Muscle of back (tissue), 13 donors: ENCODE measurements around the gene NASP. TPM values are rescaled to one million over a fixed set of nuclear protein-coding genes. Genes with fewer than 3 reads are reported as not detected.
A peak's percentile ranks its signal among the peaks of the same experiment; 100 is the strongest.

ENCODE experiments used
- DNase-seq, 3 donors: peaks; one replicate each; pipeline versions ENCODE4 v3.0.0 to v3.0.0-alpha.2; 2013
- long read RNA-seq, 9 donors: transcript quantifications; one replicate each; lab custom pipeline, GENCODE V29; 2026
- polyA plus RNA-seq, 10 donors: library from polyadenylated mRNA; unstranded; fragments of 120-200 nt; gene quantifications; one replicate each; pipeline ENCODE4 v1.2.1, GENCODE V29; 2013; ENCODE audit not compliant: insufficient read length in 10 of 10

Gene NASP
- 100 to 1,000 TPM; 107 to 179 (median 146) TPM for polyA plus RNA-seq
- long read RNA-seq, donor 1, transcript NASP-207 (5 exons, 604 nt), result major isoform, 8 of 33 reads
- long read RNA-seq, donor 1, partial matches to known transcripts, result 17 of 33 reads
- long read RNA-seq, donor 1, other reads (novel, unspliced or antisense), result 0 of 33 reads
- long read RNA-seq, donor 2, transcript NASP-210 (9 exons, 3,659 nt), result minor isoform, 5 of 34 reads
- long read RNA-seq, donor 2, transcript NASP-209 (2 exons, 541 nt), result minor isoform, 5 of 34 reads
- long read RNA-seq, donor 2, transcript NASP-207 (5 exons, 604 nt), result major isoform, 6 of 34 reads
- long read RNA-seq, donor 2, partial matches to known transcripts, result 14 of 34 reads
- long read RNA-seq, donor 2, other reads (novel, unspliced or antisense), result 0 of 34 reads
- long read RNA-seq, donor 3, result 0 reads
- long read RNA-seq, donor 4, transcript NASP-201 (15 exons, 3,207 nt), result major isoform, 5 of 15 reads
- long read RNA-seq, donor 4, partial matches to known transcripts, result 0 of 15 reads
- long read RNA-seq, donor 4, other reads (novel, unspliced or antisense), result 0 of 15 reads
- long read RNA-seq, donor 5, transcript NASP-207 (5 exons, 604 nt), result major isoform, 8 of 24 reads
- long read RNA-seq, donor 5, partial matches to known transcripts, result 9 of 24 reads
- long read RNA-seq, donor 5, other reads (novel, unspliced or antisense), result 0 of 24 reads
- long read RNA-seq, donor 6, transcript NASP-207 (5 exons, 604 nt), result major isoform, 5 of 24 reads
- long read RNA-seq, donor 6, partial matches to known transcripts, result 6 of 24 reads
- long read RNA-seq, donor 6, other reads (novel, unspliced or antisense), result 0 of 24 reads
- long read RNA-seq, donor 7, transcript NASP-201 (15 exons, 3,207 nt), result minor isoform, 6 of 26 reads
- long read RNA-seq, donor 7, transcript NASP-207 (5 exons, 604 nt), result minor isoform, 6 of 26 reads
- long read RNA-seq, donor 7, transcript NASP-210 (9 exons, 3,659 nt), result major isoform, 7 of 26 reads
- long read RNA-seq, donor 7, partial matches to known transcripts, result 6 of 26 reads
- long read RNA-seq, donor 7, other reads (novel, unspliced or antisense), result 0 of 26 reads
- long read RNA-seq, donor 8, transcript NASP-207 (5 exons, 604 nt), result major isoform, 6 of 33 reads
- long read RNA-seq, donor 8, transcript NASP-201 (15 exons, 3,207 nt), result major isoform, 6 of 33 reads
- long read RNA-seq, donor 8, partial matches to known transcripts, result 11 of 33 reads
- long read RNA-seq, donor 8, other reads (novel, unspliced or antisense), result 0 of 33 reads
- long read RNA-seq, donor 9, partial matches to known transcripts, result 0 of 5 reads
- long read RNA-seq, donor 9, other reads (novel, unspliced or antisense), result 0 of 5 reads

- peak; percentile 89 to 98 (median 92) for DNase-seq
Observed at GRCh38 chr1:45583666-45584350, at the start of gene NASP. Gene NASP, plus strand, starts transcription at chr1:45584041. Its CDS starts 106 bp downstream, at chr1:45584147.

GRCh38 chr1:45535988-45536766 lies 47.7 kb upstream of the NASP start:
- no peak for DNase-seq

- DNase-seq, result no peak
Observed at GRCh38 chr1:45536886-45537285, 47.0 kb upstream of the NASP start.

- DNase-seq, result no peak
Observed at GRCh38 chr1:45541193-45541592, 42.6 kb upstream of the NASP start.

GRCh38 chr1:45542591-45542990 lies 41.2 kb upstream of the NASP start:
- no peak for DNase-seq

GRCh38 chr1:45543581-45544417 lies 40.0 kb upstream of the NASP start:
- DNase-seq, result peak in 2 of 3 donors; percentile 40 to 58

- no peak for DNase-seq
Observed at GRCh38 chr1:45544530-45544929, 39.3 kb upstream of the NASP start.

- no peak for DNase-seq
Observed at GRCh38 chr1:45545019-45545493, 38.8 kb upstream of the NASP start.

GRCh38 chr1:45545553-45546310 lies 38.1 kb upstream of the NASP start:
- no peak for DNase-seq

GRCh38 chr1:45550401-45551351 lies 33.2 kb upstream of the NASP start, which contains the start of gene AKR1A1:
Gene AKR1A1, plus strand, starts transcription at chr1:45550826. Its CDS starts 10,969 bp downstream, at chr1:45561795.
- peak; percentile 88 to 98 (median 93) for DNase-seq

- no peak for DNase-seq
Observed at GRCh38 chr1:45551684-45552083, 32.2 kb upstream of the NASP start.

- DNase-seq, result no peak
Observed at GRCh38 chr1:45552331-45552730, 31.5 kb upstream of the NASP start.

GRCh38 chr1:45554198-45554597 lies 29.6 kb upstream of the NASP start:
- no peak for DNase-seq

GRCh38 chr1:45557422-45557944 lies 26.4 kb upstream of the NASP start:
- no peak for DNase-seq

GRCh38 chr1:45563843-45564242 lies 20.0 kb upstream of the NASP start:
- DNase-seq, result no peak

GRCh38 chr1:45566722-45567121 lies 17.1 kb upstream of the NASP start:
- no peak for DNase-seq

- no peak for DNase-seq
Observed at GRCh38 chr1:45567911-45568310, 15.9 kb upstream of the NASP start.
